Suprapubic skin (tissue), 4 donors: ENCODE data around the gene HDGFL1. TPM values are rescaled to one million over a fixed set of nuclear protein-coding genes. Genes with fewer than 3 reads are reported as not detected.

Experiments used
- DNase-seq, 2 donors: peaks; one replicate each; pipeline ENCODE4 v3.0.0-alpha.2; 2019; ENCODE audit warnings: low spot score in 2 of 2
- H3K27ac ChIP-seq: fragments of 200-600 bp; sonication (generic); one replicate; pipeline ENCODE4 v1.5.1; 2019
- H3K27me3 ChIP-seq: fragments of 200-600 bp; sonication (generic); one replicate; pipeline ENCODE4 v1.5.1; 2019
- H3K36me3 ChIP-seq: fragments of 200-600 bp; sonication (generic); one replicate; pipeline ENCODE4 v1.5.1; 2019
- H3K4me1 ChIP-seq: fragments of 200-600 bp; sonication (generic); one replicate; pipeline ENCODE4 v1.5.1; 2019
- H3K4me3 ChIP-seq: fragments of 200-600 bp; sonication (generic); one replicate; pipeline ENCODE4 v1.5.1; 2019; ENCODE audit warnings: mild to moderate bottlenecking
- H3K9me3 ChIP-seq: fragments of 200-600 bp; sonication (generic); one replicate; pipeline ENCODE4 v1.5.1; 2019
- EP300 ChIP-seq: sonication (generic); formaldehyde crosslinking; IDR thresholded peaks from one replicate; pipeline ENCODE4 v1.6.1; 2017; ENCODE audit warnings: antibody characterized with exemption
- POLR2A ChIP-seq, 2 donors: fragments of 450-650 bp; IDR thresholded peaks; one replicate each; pipeline ENCODE4 v1.6.1; 2017; ENCODE audit warnings: antibody characterized with exemption in 2 of 2, mild to moderate bottlenecking in 2 of 2, moderate library complexity in 2 of 2
- POLR2AphosphoS5 ChIP-seq, 3 donors: sonication (generic); formaldehyde crosslinking; IDR thresholded peaks; one replicate each; pipeline ENCODE4 v1.6.1; 2017; ENCODE audit warnings: antibody characterized with exemption in 3 of 3
- WGBS: methylation state at CpG from one replicate; pipeline ENCODE4 v1.1.5; 2018; 5-methylcytosine and 5-hydroxymethylcytosine counted together
- total RNA-seq, 4 donors: library from RNA; depleted of rRNA; stranded (reverse); fragments of >200 nt; gene quantifications; one replicate each; pipeline ENCODE4 v1.1.0, GENCODE V29; 2016
- TF ChIP-seq, protein P1 (sequence below), 2 donors: fragments of 200-600 bp in 1 of 2; fragments of 450-650 bp in 1 of 2; sonication (generic) in 1 of 2; IDR thresholded peaks; one replicate each; pipeline ENCODE4 v1.5.1; 2016 to 2019; ENCODE audit warnings: antibody characterized with exemption in 2 of 2, mild to moderate bottlenecking in 1 of 2, moderate library complexity in 1 of 2

HDGFL1 gene
- total RNA-seq, 4 donors from 2014 or later, result not detected

- no peak for DNase-seq
- TF ChIP-seq EP300, result no peak
- TF ChIP-seq POLR2A (IDR thresholded peaks at IDR 0.05), result no peak
- TF ChIP-seq POLR2AphosphoS5 (IDR thresholded peaks at IDR 0.05), result no peak
- TF ChIP-seq, protein P1, sequence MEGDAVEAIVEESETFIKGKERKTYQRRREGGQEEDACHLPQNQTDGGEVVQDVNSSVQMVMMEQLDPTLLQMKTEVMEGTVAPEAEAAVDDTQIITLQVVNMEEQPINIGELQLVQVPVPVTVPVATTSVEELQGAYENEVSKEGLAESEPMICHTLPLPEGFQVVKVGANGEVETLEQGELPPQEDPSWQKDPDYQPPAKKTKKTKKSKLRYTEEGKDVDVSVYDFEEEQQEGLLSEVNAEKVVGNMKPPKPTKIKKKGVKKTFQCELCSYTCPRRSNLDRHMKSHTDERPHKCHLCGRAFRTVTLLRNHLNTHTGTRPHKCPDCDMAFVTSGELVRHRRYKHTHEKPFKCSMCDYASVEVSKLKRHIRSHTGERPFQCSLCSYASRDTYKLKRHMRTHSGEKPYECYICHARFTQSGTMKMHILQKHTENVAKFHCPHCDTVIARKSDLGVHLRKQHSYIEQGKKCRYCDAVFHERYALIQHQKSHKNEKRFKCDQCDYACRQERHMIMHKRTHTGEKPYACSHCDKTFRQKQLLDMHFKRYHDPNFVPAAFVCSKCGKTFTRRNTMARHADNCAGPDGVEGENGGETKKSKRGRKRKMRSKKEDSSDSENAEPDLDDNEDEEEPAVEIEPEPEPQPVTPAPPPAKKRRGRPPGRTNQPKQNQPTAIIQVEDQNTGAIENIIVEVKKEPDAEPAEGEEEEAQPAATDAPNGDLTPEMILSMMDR (IDR thresholded peaks at IDR 0.05), result no peak
- WGBS, result 86% methylated on average over 4 of the region's 4 CpGs
- Histone ChIP-seq H3K9me3 (no peaks in the 10 kb centered on the region), H3K4me1 (no peaks in the 10 kb centered on the region), H3K4me3 (no peak overlapping the region), H3K36me3 (no peaks in the 10 kb centered on the region), H3K27ac (no peak overlapping the region), H3K27me3 (no peaks in the 10 kb centered on the region)
Observed at GRCh38 chr6:22600059-22600458, 30.7 kb downstream of the HDGFL1 start.

- WGBS, result 83% methylated on average over 5 of the region's 5 CpGs
- no peak overlapping the region for H3K4me3 ChIP-seq
- H3K4me1 ChIP-seq, result no peaks in the 10 kb centered on the region
- no peaks in the 10 kb centered on the region for H3K27me3 ChIP-seq
- no peaks in the 10 kb centered on the region for H3K9me3 ChIP-seq
- TF ChIP-seq, protein P1 (IDR thresholded peaks at IDR 0.05), result no peak
- TF ChIP-seq POLR2AphosphoS5 (IDR thresholded peaks at IDR 0.05), result no peak
- TF ChIP-seq POLR2A (IDR thresholded peaks at IDR 0.05), result no peak
- no peak for TF ChIP-seq EP300
- DNase-seq, result no peak
- no peak overlapping the region for H3K27ac ChIP-seq
- no peaks in the 10 kb centered on the region for H3K36me3 ChIP-seq
Observed at GRCh38 chr6:22601984-22602383, 32.6 kb downstream of the HDGFL1 start.

DNA sequence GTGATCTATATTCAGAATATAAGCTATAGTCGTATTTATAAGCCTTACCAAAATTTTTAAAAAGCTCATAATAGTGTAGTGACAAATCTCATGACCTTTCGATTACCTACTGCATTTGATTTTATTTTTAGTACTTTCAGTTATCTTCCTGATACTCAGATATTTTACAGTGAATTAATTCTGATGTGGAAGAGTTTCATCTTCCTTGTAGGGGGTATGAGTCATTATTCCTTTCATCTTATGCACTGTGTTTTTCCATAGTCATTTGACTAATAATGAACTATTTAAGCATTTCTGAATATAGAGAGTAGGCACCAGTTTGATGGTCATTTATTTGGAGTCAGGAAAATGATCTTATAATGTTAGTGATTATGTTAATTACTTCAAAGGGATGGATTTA is 36.4 kb downstream of the HDGFL1 start:
- H3K4me1 ChIP-seq, result no peaks in the 10 kb centered on the region
- H3K36me3 ChIP-seq, result no peaks in the 10 kb centered on the region
- no peak overlapping the region for H3K27ac ChIP-seq
- no peaks in the 10 kb centered on the region for H3K27me3 ChIP-seq
- no peaks in the 10 kb centered on the region for H3K9me3 ChIP-seq
- no peak overlapping the region for H3K4me3 ChIP-seq
- TF ChIP-seq EP300, result no peak
- no peak for TF ChIP-seq POLR2A (IDR thresholded peaks at IDR 0.05)
- no peak for TF ChIP-seq POLR2AphosphoS5 (IDR thresholded peaks at IDR 0.05)
- TF ChIP-seq, protein P1 (IDR thresholded peaks at IDR 0.05), result no peak
- DNase-seq, result no peak
- WGBS, result 92% methylated on average over 2 of the region's 2 CpGs

GRCh38 chr6:22610127-22610526 is 40.8 kb downstream of the HDGFL1 start:
- Histone ChIP-seq H3K4me3 (no peak overlapping the region), H3K36me3 (no peaks in the 10 kb centered on the region), H3K9me3 (no peaks in the 10 kb centered on the region), H3K27me3 (no peaks in the 10 kb centered on the region), H3K27ac (no peak overlapping the region), H3K4me1 (peaks cover 7% of the 10 kb centered on the region)
- WGBS, result 84% methylated on average over 4 of the region's 4 CpGs
- DNase-seq, result no peak
- no peak for TF ChIP-seq EP300
- TF ChIP-seq, protein P1 (IDR thresholded peaks at IDR 0.05), result no peak
- TF ChIP-seq POLR2A (IDR thresholded peaks at IDR 0.05), result no peak
- TF ChIP-seq POLR2AphosphoS5 (IDR thresholded peaks at IDR 0.05), result no peak

DNA sequence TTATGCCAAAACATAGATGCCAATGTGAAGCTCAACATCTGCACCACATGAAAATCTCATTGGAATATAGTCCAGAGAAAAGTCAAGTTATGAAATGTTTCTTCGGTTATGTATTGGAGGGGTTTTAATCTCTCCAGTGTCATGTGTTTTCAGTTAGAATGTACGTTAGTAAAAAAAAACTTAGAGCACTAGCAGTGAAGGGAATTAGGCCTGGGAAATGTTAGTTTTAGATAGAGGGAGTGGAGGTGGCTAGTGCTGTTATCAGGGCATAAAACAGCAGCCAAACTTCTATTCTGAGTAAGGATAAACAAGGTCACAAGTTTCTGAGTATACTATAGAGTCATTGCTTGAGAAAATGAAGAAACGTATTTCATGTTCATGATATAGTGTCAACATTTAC is 42.9 kb downstream of the HDGFL1 start:
- Histone ChIP-seq H3K4me3 (no peak overlapping the region), H3K4me1 (peaks cover 7% of the 10 kb centered on the region), H3K27me3 (no peaks in the 10 kb centered on the region), H3K9me3 (no peaks in the 10 kb centered on the region), H3K27ac (no peak overlapping the region), H3K36me3 (no peaks in the 10 kb centered on the region)
- DNase-seq, result no peak
- TF ChIP-seq POLR2AphosphoS5 (IDR thresholded peaks at IDR 0.05) (no peak), POLR2A (IDR thresholded peaks at IDR 0.05) (no peak), EP300 (no peak)
- TF ChIP-seq, protein P1 (IDR thresholded peaks at IDR 0.05), result no peak
- 69% methylated on average over 3 of the region's 3 CpGs for WGBS
